ENCODE data around the gene ELANE. TPM values are rescaled to one million over a fixed set of nuclear protein-coding genes. Genes with fewer than 3 reads are reported as not detected.

The ELANE gene
- total RNA-seq (2012; rRNA removed), result 0.51 TPM in 1 of 2 replicates, not detected in the other

GRCh38 chr19:852136-853013 is at the start of gene ELANE:
TSS of gene ELANE (plus strand) at chr19:852303. CDS start at chr19:852329, 26 bp downstream.
- H3K4me2 ChIP-seq (ENCODE audit: low read length), result no peak within 1 kb of the TSS
- H3K9ac ChIP-seq (ENCODE audit: low read depth, low read length), result no peak within 1 kb of the TSS
- H3K4me1 ChIP-seq (ENCODE audit: control insufficient read depth, insufficient read depth, low read length), result peaks cover 8% of the 10 kb centered on the region
- peaks cover 18% of the 10 kb centered on the region for H3K27me3 ChIP-seq (ENCODE audit: control insufficient read depth, insufficient read depth, low read length)
- H3K9me3 ChIP-seq (replicated peaks; ENCODE audit: low read length), result no peaks in the 10 kb centered on the region
- no peaks in the 10 kb centered on the region for H3K36me3 ChIP-seq (ENCODE audit: insufficient read depth, low read length)
- H3K4me3 ChIP-seq (ENCODE audit: low read length), result no peak within 1 kb of the TSS

DNA sequence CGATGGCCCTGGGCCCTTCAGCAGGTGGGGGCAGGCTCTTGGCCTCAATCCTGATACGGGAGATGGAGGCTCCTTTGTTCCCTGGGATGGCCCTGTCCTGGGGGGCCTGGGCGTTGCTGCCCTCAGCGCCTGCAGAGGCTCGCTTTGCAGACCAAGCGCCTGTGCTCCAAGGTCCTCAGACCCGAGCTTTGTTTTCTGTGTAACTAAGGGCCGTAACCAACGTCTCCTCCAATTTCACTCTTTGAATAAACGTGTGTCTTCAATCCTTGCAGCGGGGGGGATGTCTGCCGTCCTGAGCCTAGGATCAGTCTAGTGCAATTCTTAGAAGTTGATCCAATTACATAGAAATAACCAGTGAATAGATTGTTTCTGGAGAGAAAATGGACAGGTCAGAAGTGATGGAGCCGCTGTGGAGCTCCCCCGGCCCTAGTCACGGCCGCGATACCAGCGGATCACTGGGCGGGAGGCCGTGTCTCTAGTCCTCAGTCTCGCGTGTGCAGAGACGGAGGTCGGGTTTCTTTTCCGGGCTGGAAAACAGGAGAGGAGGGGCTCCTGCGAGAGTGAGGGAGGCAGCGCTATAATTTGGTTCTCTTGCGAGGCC is 49.5 kb upstream of the ELANE start:
- Histone ChIP-seq H3K9me3 (replicated peaks; ENCODE audit: low read length) (no peaks in the 10 kb centered on the region), H3K4me3 (ENCODE audit: low read length) (peak overlapping the region; percentile 85), H3K27me3 (ENCODE audit: control insufficient read depth, insufficient read depth, low read length) (no peaks in the 10 kb centered on the region), H3K36me3 (ENCODE audit: insufficient read depth, low read length) (peaks cover 93% of the 10 kb centered on the region), H3K4me1 (ENCODE audit: control insufficient read depth, insufficient read depth, low read length) (peaks cover 39% of the 10 kb centered on the region), H3K9ac (ENCODE audit: low read depth, low read length) (peak overlapping the region; percentile 93), H3K4me2 (ENCODE audit: low read length) (peak overlapping the region; percentile 100)

GRCh38 chr19:803099-803561 is 49.0 kb upstream of the ELANE start:
- peak overlapping the region; percentile 100 for H3K4me2 ChIP-seq (ENCODE audit: low read length)
- no peak overlapping the region for H3K9ac ChIP-seq (ENCODE audit: low read depth, low read length)
- peaks cover 39% of the 10 kb centered on the region for H3K4me1 ChIP-seq (ENCODE audit: control insufficient read depth, insufficient read depth, low read length)
- no peaks in the 10 kb centered on the region for H3K9me3 ChIP-seq (replicated peaks; ENCODE audit: low read length)
- H3K4me3 ChIP-seq (ENCODE audit: low read length), result peak overlapping the region; percentile 85
- H3K27me3 ChIP-seq (ENCODE audit: control insufficient read depth, insufficient read depth, low read length), result no peaks in the 10 kb centered on the region
- peaks cover 98% of the 10 kb centered on the region for H3K36me3 ChIP-seq (ENCODE audit: insufficient read depth, low read length)

DNA sequence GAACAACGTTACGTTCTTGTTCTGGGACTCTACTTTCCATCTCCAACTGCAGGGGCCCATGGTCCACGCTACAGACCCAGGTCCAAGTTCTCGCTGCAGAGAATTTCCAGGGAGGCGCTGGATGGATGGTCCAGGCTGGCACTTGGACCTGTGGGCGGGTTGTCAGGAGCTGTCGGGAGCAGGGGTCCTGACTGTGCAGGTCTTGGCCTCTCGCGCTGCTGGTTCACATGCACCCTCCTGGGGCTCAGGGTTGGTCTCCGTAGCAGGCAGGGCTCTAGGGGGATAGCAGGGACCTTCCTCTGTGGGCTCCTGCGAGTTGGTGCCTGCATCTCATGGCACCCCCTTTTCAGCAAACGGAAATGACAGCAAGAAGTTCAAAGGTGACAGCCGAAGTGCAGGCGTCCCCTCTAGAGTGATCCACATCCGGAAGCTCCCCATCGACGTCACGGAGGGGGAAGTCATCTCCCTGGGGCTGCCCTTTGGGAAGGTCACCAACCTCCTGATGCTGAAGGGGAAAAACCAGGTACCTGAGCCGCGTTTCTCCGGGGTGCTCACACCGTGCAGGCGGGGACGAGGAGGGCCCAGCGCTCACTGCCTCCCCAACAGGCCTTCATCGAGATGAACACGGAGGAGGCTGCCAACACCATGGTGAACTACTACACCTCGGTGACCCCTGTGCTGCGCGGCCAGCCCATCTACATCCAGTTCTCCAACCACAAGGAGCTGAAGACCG is 48.3 kb upstream of the ELANE start:
- Histone ChIP-seq H3K4me2 (ENCODE audit: low read length) (no peak overlapping the region), H3K4me1 (ENCODE audit: control insufficient read depth, insufficient read depth, low read length) (peaks cover 39% of the 10 kb centered on the region), H3K27me3 (ENCODE audit: control insufficient read depth, insufficient read depth, low read length) (no peaks in the 10 kb centered on the region), H3K4me3 (ENCODE audit: low read length) (no peak overlapping the region), H3K9me3 (replicated peaks; ENCODE audit: low read length) (no peaks in the 10 kb centered on the region), H3K9ac (ENCODE audit: low read depth, low read length) (no peak overlapping the region), H3K36me3 (ENCODE audit: insufficient read depth, low read length) (peaks cover 93% of the 10 kb centered on the region)

GRCh38 chr19:804419-805165 is 47.5 kb upstream of the ELANE start:
- no peak overlapping the region for H3K4me3 ChIP-seq (ENCODE audit: low read length)
- H3K4me1 ChIP-seq (ENCODE audit: control insufficient read depth, insufficient read depth, low read length), result peaks cover 35% of the 10 kb centered on the region
- H3K36me3 ChIP-seq (ENCODE audit: insufficient read depth, low read length), result peaks cover 93% of the 10 kb centered on the region
- H3K27me3 ChIP-seq (ENCODE audit: control insufficient read depth, insufficient read depth, low read length), result no peaks in the 10 kb centered on the region
- H3K4me2 ChIP-seq (ENCODE audit: low read length), result no peak overlapping the region
- no peak overlapping the region for H3K9ac ChIP-seq (ENCODE audit: low read depth, low read length)
- H3K9me3 ChIP-seq (replicated peaks; ENCODE audit: low read length), result no peaks in the 10 kb centered on the region

GRCh38 chr19:805166-805551 is 46.9 kb upstream of the ELANE start:
- Histone ChIP-seq H3K4me3 (ENCODE audit: low read length) (no peak overlapping the region), H3K4me1 (ENCODE audit: control insufficient read depth, insufficient read depth, low read length) (peaks cover 29% of the 10 kb centered on the region), H3K9ac (ENCODE audit: low read depth, low read length) (no peak overlapping the region), H3K36me3 (ENCODE audit: insufficient read depth, low read length) (peaks cover 93% of the 10 kb centered on the region), H3K9me3 (replicated peaks; ENCODE audit: low read length) (no peaks in the 10 kb centered on the region), H3K27me3 (ENCODE audit: control insufficient read depth, insufficient read depth, low read length) (no peaks in the 10 kb centered on the region), H3K4me2 (ENCODE audit: low read length) (no peak overlapping the region)

GRCh38 chr19:805600-806550 is 46.2 kb upstream of the ELANE start:
- no peak overlapping the region for H3K9ac ChIP-seq (ENCODE audit: low read depth, low read length)
- peaks cover 93% of the 10 kb centered on the region for H3K36me3 ChIP-seq (ENCODE audit: insufficient read depth, low read length)
- peaks cover 22% of the 10 kb centered on the region for H3K4me1 ChIP-seq (ENCODE audit: control insufficient read depth, insufficient read depth, low read length)
- H3K27me3 ChIP-seq (ENCODE audit: control insufficient read depth, insufficient read depth, low read length), result no peaks in the 10 kb centered on the region
- H3K4me3 ChIP-seq (ENCODE audit: low read length), result no peak overlapping the region
- H3K9me3 ChIP-seq (replicated peaks; ENCODE audit: low read length), result no peaks in the 10 kb centered on the region
- H3K4me2 ChIP-seq (ENCODE audit: low read length), result no peak overlapping the region

DNA sequence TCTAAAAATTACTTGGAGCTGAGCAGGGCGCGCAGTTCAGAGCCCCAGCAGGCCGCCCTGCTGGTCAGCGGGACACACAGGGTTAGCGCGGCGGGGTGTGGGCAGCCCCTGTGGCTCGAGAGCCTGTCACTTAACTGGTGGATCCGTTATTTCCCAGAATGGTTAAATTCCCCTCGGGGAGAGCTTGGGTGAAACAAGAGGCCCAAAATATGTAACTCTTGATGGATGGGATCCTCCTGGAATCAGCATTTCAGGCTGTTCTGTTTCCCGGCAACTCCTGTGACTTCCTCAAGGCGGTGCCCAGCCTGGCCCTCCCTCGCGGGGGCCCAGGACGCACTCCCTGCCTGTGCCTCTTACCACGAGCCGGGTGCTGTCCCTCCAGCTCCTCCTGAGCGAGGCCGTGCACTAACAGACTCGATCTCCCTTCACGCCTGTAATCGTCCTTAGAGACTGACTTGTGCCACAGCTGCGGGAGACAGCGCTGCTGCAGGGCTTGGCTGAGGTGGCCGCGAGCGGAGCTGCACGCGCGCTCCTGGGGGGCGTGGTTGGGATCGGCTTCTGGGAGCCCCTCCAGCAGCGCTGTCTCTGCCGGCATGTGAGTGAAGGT is 45.2 kb upstream of the ELANE start:
- Histone ChIP-seq H3K36me3 (ENCODE audit: insufficient read depth, low read length) (peaks cover 94% of the 10 kb centered on the region), H3K4me2 (ENCODE audit: low read length) (no peak overlapping the region), H3K27me3 (ENCODE audit: control insufficient read depth, insufficient read depth, low read length) (no peaks in the 10 kb centered on the region), H3K4me3 (ENCODE audit: low read length) (no peak overlapping the region), H3K9ac (ENCODE audit: low read depth, low read length) (no peak overlapping the region), H3K9me3 (replicated peaks; ENCODE audit: low read length) (no peaks in the 10 kb centered on the region), H3K4me1 (ENCODE audit: control insufficient read depth, insufficient read depth, low read length) (peaks cover 12% of the 10 kb centered on the region)

GRCh38 chr19:807627-808422 is 44.3 kb upstream of the ELANE start:
- Histone ChIP-seq H3K27me3 (ENCODE audit: control insufficient read depth, insufficient read depth, low read length) (no peaks in the 10 kb centered on the region), H3K36me3 (ENCODE audit: insufficient read depth, low read length) (peaks cover 91% of the 10 kb centered on the region), H3K4me2 (ENCODE audit: low read length) (no peak overlapping the region), H3K4me3 (ENCODE audit: low read length) (no peak overlapping the region), H3K4me1 (ENCODE audit: control insufficient read depth, insufficient read depth, low read length) (peaks cover 3% of the 10 kb centered on the region), H3K9ac (ENCODE audit: low read depth, low read length) (no peak overlapping the region), H3K9me3 (replicated peaks; ENCODE audit: low read length) (no peaks in the 10 kb centered on the region)
